Vagina (tissue), 2 donors: Measurements from ENCODE around the gene KRTAP4-6.

ENCODE experiments used
- POLR2A ChIP-seq, 2 donors: fragments of 450-650 bp; IDR thresholded peaks; one replicate each; pipeline ENCODE4 v1.6.1; 2017; ENCODE audit warnings: antibody characterized with exemption in 2 of 2, mild to moderate bottlenecking in 2 of 2, moderate library complexity in 2 of 2
- TF ChIP-seq, protein P1 (sequence below), 3 experiments: fragments of 450-650 bp in 2 of 3; fragments of 200-600 bp in 1 of 3; sonication (generic) in 1 of 3; IDR thresholded peaks; one replicate each; pipeline ENCODE4 v1.5.1; 2017 to 2019; ENCODE audit warnings: antibody characterized with exemption in 3 of 3, mild to moderate bottlenecking in 2 of 3, moderate library complexity in 2 of 3

GRCh38 chr17:41096055-41096454 is 44.3 kb downstream of the KRTAP4-6 start:
- TF ChIP-seq, protein P1, sequence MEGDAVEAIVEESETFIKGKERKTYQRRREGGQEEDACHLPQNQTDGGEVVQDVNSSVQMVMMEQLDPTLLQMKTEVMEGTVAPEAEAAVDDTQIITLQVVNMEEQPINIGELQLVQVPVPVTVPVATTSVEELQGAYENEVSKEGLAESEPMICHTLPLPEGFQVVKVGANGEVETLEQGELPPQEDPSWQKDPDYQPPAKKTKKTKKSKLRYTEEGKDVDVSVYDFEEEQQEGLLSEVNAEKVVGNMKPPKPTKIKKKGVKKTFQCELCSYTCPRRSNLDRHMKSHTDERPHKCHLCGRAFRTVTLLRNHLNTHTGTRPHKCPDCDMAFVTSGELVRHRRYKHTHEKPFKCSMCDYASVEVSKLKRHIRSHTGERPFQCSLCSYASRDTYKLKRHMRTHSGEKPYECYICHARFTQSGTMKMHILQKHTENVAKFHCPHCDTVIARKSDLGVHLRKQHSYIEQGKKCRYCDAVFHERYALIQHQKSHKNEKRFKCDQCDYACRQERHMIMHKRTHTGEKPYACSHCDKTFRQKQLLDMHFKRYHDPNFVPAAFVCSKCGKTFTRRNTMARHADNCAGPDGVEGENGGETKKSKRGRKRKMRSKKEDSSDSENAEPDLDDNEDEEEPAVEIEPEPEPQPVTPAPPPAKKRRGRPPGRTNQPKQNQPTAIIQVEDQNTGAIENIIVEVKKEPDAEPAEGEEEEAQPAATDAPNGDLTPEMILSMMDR (IDR thresholded peaks at IDR 0.05) = no peak
- no peak for TF ChIP-seq POLR2A (IDR thresholded peaks at IDR 0.05)
